ENCODE results near the gene CDK11B. TPM values are rescaled to one million over a fixed set of nuclear protein-coding genes. Genes with fewer than 3 reads are reported as not detected.
"Not testable (repeated sequence)": the region's sequence is repeated elsewhere in the genome, so short reads cannot be mapped to it uniquely, and the experiment has no call there.

The CDK11B gene
- polyA plus RNA-seq, 3 donors = 39.7 to 44.0 (median 42.3) TPM

DNA sequence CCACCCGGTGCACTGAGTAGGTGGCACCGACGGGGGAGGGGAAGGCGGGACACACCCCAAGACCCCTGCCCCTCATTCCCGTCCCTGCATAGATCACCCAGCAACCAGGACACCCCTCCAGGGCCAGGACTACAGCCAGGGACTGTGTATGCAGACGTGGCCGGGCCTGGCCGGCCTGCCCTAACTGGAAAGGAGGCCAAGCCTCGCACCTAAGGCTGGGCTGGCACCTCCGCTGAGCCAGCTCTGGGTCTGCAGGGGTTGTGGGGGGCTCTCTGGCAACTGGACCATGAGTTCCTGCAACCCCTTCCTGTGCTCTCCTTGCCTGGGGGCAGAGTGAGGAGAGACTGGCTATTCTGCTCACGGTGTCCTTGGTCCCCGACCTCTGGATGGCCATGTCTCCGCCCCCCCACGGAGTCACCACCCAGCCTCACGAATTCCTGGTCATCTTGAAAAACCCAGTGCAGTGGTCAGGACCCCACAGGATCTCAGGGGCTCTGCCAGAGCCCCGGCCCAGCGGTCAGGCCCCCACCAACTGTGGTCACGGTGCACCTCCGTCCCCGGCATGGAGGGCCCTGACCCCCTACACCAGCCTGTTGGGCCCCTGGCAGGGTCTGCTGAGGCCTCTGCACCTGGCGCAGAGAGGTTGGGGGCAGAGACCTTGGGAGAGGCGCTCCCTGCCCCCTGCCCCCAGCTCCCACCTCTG lies 57.8 kb downstream of the CDK11B start:
- no peak for DNase-seq (ENCODE audit: low read depth in 3 of 3, low spot score in 2 of 3)

DNA sequence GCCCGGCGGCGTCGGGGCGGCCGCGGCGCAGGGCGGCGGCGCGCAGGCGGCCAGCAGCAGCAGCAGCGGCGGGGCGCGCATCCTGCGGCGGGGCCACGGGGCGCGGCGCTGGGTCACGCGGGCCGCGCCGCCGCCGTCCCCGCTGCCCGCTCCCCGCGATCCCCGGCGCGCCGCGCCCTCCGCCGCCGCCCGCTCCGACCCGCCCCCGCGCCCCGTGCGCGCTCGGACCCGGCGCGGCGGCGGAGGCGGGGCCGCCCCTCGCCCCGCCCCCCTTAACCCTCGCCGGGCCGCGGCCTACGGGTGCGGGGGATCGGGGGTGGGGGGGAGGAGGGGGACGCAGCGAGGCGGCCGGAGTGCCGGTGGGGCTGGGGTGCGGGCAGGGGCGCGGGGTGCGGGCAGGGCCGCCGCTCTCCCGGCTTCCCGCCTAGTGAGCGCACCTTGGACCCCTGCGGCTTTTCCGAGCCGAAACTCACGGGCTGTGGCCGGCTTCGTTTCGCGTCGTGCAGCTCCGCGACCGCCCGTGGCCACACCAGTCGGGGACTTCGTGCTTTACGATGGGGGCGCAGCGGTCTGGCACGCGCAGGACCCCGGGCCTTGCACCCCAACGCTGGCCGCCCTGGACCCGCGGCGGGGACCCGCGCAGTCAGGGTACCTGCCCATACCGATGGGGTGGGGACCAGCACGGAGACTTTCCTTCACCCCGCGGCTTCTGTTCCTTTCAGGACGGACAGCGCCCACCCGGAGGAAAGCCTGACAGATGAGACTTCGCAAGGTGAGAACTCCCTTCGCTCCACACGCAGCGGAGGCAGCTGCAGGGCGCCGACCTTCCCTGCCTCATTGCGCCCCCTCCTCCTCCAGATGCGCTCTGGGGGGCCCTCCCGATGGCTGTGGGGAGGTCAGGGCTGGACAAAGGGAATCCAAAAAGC lies 58.6 kb downstream of the CDK11B start, which contains the start of gene FNDC10:
Gene FNDC10, minus strand, starts transcription at position 201 of the 926 bp plus-strand sequence. Its CDS starts 120 bp downstream, at position 81.
- DNase-seq (ENCODE audit: low read depth in 3 of 3, low spot score in 2 of 3) = no peak

DNA sequence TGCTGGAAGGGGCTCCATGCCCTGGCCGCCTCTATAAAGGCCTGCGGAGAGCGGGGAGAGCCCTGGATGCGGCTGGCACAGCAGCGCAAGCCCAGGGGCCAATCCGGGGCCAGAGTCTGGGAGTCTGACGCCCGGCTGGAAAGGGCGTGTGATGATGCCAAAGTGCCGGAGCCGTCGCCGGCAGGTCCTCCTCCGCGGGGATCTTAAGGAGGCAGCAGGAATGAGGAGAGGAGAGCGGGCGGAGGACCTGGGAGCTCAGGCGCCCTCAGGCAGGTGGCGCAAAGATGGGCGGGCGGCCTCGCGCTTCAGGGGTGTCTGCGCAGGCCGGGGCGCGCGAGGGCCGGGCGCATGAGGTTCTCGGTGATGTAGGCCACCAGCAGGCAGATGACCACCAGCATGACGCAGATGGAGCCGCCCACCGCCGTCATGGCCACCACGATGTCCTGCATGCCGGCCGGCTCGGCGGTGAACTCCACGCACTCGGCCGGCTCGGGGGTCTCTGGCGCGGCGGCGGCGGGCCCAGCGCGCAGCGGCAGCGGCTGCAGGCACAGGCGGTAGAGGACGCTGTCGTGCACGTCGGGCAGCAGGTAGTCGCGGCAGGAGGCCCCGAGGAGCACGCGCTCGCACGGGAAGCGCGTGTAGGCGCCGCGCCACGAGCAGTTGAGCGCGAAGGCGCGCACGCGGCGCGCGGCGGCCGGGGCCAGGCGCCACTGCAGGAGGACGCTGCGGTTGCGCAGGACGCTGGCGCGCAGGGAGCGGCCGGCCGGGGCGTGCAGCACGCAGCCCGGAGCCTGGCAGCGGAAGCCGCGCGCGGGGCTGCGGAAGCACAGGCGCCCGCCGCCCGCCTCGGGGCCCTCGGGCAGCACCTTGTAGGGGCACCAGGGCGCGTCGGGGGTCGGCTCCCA lies 59.5 kb downstream of the CDK11B start:
- DNase-seq (ENCODE audit: low read depth in 3 of 3, low spot score in 2 of 3) = no peak

DNA sequence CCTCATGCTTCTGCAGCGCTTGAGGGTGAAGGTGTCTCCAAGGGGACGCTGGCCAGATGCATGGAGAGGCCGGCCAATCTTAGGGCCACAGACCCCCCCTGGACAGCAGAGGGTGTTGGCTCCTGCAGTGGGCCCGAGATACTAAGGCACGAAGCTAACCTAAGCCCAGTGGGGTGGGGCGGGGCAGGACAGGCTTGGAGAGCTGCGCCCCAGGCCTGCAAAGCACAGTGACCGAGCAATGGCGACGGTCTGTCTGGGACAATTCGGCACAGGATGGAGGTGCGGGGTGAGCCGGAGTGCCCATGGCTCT lies 60.1 kb downstream of the CDK11B start:
- no peak for DNase-seq (ENCODE audit: low read depth in 3 of 3, low spot score in 2 of 3)

DNA sequence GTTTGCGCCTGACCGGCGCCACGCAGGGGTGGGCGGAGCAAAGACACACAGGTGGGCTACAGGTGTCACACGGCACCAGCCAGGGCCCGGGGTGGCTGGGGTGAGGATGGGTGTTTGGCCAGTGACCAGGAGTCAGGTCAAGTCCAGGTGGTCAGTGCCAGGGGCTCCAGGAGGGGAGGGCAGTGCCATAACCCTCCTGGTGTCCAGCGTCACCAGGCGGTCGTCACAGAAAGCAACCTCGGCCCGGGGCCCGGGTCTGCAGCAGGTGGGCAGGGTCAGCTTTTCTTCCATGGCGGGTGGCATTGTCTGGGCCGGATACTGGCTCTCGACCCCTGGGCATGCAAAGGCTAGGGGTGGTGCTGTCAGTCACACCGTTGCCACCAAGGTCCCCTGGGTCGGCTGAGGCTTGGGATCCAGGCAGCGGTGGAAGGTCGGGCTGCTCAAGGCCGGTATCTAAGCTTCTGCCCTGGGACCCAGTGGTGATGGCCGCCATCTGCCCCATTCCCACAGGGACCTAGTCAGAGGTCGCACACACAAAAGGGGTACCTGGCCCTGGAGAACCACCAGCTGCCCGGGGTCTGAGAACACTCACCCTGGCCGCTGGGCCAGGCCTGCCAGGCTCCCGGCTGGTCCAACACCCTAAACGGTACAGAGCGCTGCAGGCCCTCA lies 60.6 kb downstream of the CDK11B start:
- DNase-seq (ENCODE audit: low read depth in 3 of 3, low spot score in 2 of 3) = no peak

DNA sequence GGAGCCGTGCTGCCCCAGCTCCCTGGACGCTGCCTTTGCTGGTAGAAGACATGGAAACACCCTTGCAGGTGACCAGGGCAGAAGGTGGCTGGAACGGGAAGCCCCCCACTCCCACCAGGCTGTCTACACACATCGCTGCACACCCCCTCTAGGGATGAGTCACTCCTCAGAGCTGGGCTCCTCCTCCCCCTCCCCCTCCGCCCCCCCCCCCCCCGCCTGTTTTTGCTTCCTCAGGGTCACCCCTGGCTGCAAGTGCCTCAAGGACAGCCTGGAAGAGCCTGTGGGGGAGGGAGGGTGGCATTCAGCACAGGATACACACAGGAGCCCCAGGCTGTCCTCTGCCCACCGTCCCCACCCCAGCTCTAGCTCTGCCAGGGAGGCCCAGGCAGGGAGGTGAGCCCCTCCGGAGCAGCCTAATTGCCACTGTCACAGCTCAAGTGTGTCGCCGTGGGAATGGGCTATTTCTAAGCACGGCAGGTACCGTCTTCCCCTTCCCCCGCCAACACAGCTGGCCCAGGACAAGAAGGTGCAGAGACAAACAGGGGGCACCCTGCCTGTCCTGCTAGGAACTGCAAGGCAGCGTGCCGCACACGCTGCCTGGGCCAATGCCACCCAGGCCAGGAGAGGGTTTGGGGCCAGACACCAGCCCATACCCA lies 61.4 kb downstream of the CDK11B start:
- DNase-seq (ENCODE audit: low read depth in 3 of 3, low spot score in 2 of 3) = no peak

DNA sequence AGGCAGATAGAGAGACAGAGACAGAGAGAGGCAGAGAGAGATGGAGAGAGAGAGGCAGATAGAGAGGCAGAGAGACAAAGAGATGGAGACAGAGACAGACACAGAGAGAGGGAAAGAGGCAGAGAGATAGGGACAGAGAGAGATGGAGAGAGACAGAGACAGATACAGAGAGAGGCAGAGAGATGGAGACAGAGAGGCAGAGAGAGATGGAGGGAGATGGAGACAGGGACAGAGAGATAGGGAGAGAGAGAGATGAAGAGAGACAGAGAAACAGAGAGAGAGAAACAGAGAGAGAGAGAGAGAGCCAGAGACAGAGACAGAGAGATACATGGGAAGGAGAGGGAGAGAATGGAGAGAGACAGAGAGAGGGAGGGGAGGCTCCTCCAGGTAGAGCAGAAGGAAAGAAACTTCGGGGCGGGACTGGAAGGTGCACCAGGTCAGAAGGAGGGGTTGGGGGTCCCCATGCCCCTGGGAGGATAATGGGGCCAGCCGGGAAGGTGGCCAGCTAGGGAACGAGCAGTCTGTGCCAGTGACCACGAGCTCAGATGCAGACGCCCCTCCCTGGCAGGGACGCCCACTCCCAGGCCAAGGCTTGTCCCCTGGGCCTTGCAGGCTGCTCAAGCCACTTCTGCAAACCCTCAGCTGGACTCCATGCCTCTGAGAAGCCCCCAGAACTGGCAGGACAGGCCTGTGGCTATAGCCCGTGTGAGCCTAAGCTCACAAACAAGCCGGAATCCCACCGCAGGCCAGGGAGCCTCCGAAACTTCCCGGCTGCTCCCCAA lies 62.1 kb downstream of the CDK11B start:
- no peak for DNase-seq (ENCODE audit: low read depth in 3 of 3, low spot score in 2 of 3)

DNA sequence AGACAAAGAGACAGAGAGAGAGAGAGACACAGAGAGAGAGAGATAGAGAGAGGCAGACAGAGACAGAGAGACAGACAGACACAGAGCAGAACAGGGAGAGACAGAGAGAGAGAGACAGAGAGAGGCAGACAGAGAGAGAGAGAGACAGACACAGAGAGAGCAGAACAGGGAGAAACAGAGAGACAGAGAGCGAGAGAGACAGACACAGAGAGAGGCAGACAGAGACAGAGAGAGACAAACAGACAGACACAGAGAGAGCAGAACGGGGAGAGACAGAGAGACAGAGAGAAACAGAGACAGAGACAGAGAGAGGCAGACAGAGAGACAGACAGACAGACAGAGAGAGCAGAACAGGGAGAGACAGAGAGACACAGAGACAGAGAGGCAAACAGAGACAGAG lies 63.5 kb downstream of the CDK11B start:
- not testable (repeated sequence) for DNase-seq (ENCODE audit: low read depth in 3 of 3, low spot score in 2 of 3)

DNA sequence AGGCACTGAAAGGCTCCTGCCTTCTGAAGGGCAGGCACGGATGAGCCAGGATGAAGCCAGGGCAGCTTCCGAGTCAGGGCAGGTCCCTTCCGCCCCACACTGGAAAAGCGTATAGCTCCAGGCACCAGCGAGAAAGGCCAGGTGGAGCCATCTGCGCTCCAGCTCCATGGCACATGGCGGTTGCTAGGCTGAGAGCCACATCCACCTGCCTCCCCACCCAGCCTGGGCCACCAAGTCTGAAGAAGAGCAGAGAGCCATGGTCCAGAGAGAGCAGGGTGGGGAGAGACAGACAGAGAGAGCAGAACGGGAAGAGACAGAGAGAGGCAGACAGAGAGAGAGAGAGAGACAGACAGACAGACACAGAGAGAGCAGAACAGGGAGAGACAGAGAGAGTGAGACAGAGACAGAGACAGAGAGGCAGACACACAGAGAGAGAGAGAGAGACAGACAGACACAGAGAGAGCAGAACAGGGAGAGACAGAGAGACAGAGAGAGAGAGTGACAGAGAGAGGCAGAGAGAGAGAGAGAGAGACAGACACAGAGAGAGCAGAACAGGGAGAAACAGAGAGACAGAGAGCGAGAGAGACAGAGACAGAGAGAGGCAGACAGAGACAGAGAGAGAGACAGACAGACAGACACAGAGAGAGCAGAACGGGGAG lies 64.1 kb downstream of the CDK11B start:
- DNase-seq (ENCODE audit: low read depth in 3 of 3, low spot score in 2 of 3) = no peak

DNA sequence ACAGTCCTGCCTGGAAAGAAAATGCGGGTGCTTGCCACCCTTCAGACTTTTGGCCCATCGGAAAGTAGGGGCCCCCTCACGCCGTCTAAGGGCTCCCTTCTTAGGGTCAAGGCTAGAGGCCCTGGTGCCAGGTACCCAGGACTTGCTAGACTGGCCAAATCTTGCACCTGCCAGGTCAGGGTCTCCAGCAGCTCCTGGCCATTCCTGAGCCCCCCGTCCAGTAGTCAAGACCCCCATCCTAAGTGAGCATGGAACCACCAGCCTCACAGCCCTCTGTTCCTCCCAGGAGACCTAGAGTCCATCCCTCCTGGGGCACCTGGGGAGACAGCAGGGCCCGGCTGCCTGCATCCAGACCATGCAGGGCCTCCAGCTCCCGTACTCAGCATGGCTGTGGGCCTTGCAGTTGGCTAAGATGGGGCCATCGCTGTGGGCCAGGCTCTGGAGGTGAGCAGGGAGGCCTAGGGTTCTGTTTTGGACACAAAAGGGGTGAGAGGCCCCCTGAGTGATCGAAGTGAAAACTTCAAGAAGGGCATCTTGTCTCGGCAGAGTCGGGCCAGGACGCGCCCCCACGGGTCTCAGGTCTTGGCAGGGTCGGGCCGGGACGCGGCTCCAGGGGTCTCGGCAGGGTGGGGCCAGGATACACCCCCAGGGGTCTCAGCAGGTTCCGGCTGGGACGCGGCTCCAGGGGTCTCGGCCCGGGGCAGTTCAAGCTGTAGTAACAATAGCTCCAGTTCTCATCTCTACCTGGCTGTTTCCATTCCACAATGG lies 64.8 kb downstream of the CDK11B start:
- no peak for DNase-seq (ENCODE audit: low read depth in 3 of 3, low spot score in 2 of 3)

DNA sequence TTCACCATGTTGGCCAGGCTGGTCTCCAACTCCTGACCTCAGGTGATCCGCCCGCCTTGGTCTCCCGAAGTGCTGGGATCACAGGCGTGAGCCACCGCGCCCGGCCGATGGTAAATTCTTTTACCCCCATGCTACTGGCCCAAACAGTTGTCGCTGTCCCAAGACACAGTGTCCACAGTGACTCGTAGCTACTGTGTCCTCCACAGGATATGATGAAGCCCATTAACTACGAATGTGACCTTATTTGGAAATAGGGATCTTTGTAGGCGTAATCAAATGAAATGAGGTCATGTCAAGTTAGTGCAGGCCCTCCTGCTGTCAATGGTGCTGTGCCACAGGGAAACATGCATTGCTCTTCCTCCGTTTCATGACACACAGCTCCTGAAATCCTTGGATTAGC lies 67.4 kb downstream of the CDK11B start:
- no peak for DNase-seq (ENCODE audit: low read depth in 3 of 3, low spot score in 2 of 3)

Other genes starting within 250 kb of the CDK11B start
- gene ANKRD65, start 237.7 kb downstream of the CDK11B start, polyA plus RNA-seq (ENCODE audit: insufficient read length in 3 of 3) = 10 to 100 TPM in 1 of 3 donors, 1 to 10 TPM in 2; 5.0 to 19.7 (median 7.1) TPM
- 10 to 100 TPM; 39.8 to 52.7 (median 48.0) TPM for gene VWA1, start 223.3 kb downstream of the CDK11B start, polyA plus RNA-seq (ENCODE audit: insufficient read length in 3 of 3)
- gene ATAD3C, start 209.3 kb downstream of the CDK11B start, polyA plus RNA-seq (ENCODE audit: insufficient read length in 3 of 3) = 1 to 10 TPM; 1.4 to 3.1 (median 2.0) TPM
- 1 to 10 TPM; 8.1 to 9.8 (median 8.8) TPM for gene ATAD3B, start 187.2 kb downstream of the CDK11B start, polyA plus RNA-seq (ENCODE audit: insufficient read length in 3 of 3)
- 10 to 100 TPM; 16.6 to 19.4 (median 18.1) TPM for gene ATAD3A, start 146.8 kb downstream of the CDK11B start, polyA plus RNA-seq (ENCODE audit: insufficient read length in 3 of 3)
- 1 to 10 TPM; 3.2 to 3.6 (median 3.5) TPM for gene TMEM240, start 118.4 kb downstream of the CDK11B start, polyA plus RNA-seq (ENCODE audit: insufficient read length in 3 of 3)
- 10 to 100 TPM; 78.5 to 81.6 (median 79.1) TPM for gene SSU72, start 84.1 kb downstream of the CDK11B start, polyA plus RNA-seq (ENCODE audit: insufficient read length in 3 of 3)
- 1 to 10 TPM; 1.3 to 2.5 (median 2.2) TPM for gene FNDC10, start 58.9 kb downstream of the CDK11B start, polyA plus RNA-seq (ENCODE audit: insufficient read length in 3 of 3)
- 10 to 100 TPM; 22.3 to 23.6 (median 22.4) TPM for gene MIB2, start 43.5 kb downstream of the CDK11B start, polyA plus RNA-seq (ENCODE audit: insufficient read length in 3 of 3)
- gene MMP23B, start 26.8 kb downstream of the CDK11B start, polyA plus RNA-seq (ENCODE audit: insufficient read length in 3 of 3) = 10 to 100 TPM; 13.4 to 15.6 (median 15.2) TPM
- 10 to 100 TPM; 59.0 to 65.3 (median 61.1) TPM for gene SLC35E2B, start 33.8 kb upstream of the CDK11B start, polyA plus RNA-seq (ENCODE audit: insufficient read length in 3 of 3)
- 10 to 100 TPM; 20.4 to 25.8 (median 24.5) TPM for gene CDK11A, start 65.4 kb upstream of the CDK11B start, polyA plus RNA-seq (ENCODE audit: insufficient read length in 3 of 3)
- gene NADK, start 119.5 kb upstream of the CDK11B start, polyA plus RNA-seq (ENCODE audit: insufficient read length in 3 of 3) = 10 to 100 TPM; 35.4 to 40.0 (median 39.3) TPM
- 100 to 1,000 TPM; 270 to 294 (median 288) TPM for gene GNB1, start 232.1 kb upstream of the CDK11B start, polyA plus RNA-seq (ENCODE audit: insufficient read length in 3 of 3)

All from right renal cortex interstitium (tissue), 3 donors.